Breast epithelium (tissue), 4 donors: ENCODE results near the gene FGGY. TPM values are rescaled to one million over a fixed set of nuclear protein-coding genes. Genes with fewer than 3 reads are reported as not detected.

Experiments
- DNase-seq, 2 donors: peaks; one replicate each; pipeline ENCODE4 v3.0.0-alpha.2; 2019; ENCODE audit warnings: low spot score in 2 of 2
- H3K27ac ChIP-seq, 2 donors: fragments of 200-600 bp; sonication (generic) in 1 of 2; one replicate each; pipeline ENCODE4 v1.5.1; 2016 to 2019; ENCODE audit warnings: mild to moderate bottlenecking in 1 of 2
- H3K27me3 ChIP-seq, 2 donors: fragments of 200-600 bp; sonication (generic) in 1 of 2; one replicate each; pipeline versions ENCODE4 v1.5.1 to v1.6.0; 2017 to 2019; ENCODE audit warnings: control low read depth in 1 of 2, mild to moderate bottlenecking in 1 of 2
- H3K36me3 ChIP-seq: fragments of 200-600 bp; one replicate; pipeline ENCODE4 v1.5.1; 2019
- H3K4me1 ChIP-seq, 2 donors: fragments of 200-600 bp; sonication (generic); one replicate each; pipeline ENCODE4 v1.5.1; 2016 to 2019; ENCODE audit warnings: control low read depth in 1 of 2
- H3K4me3 ChIP-seq, 3 donors: fragments of 200-600 bp; sonication (generic); 1 replicate in 2 of 3; 2 replicates in 1 of 3; pipeline ENCODE4 v1.5.1; 2016 to 2019; ENCODE audit warnings: mild to moderate bottlenecking in 3 of 3, moderate library complexity in 2 of 3
- H3K9me3 ChIP-seq, 2 donors: fragments of 200-600 bp; sonication (generic) in 1 of 2; one replicate each; pipeline ENCODE4 v1.5.1; 2016 to 2019; ENCODE audit warnings: control low read depth in 1 of 2
- CTCF ChIP-seq, 3 donors: fragments of 450-650 bp; IDR thresholded peaks; one replicate each; pipeline ENCODE4 v1.5.1; 2016 to 2017; ENCODE audit warnings: antibody characterized with exemption in 3 of 3, mild to moderate bottlenecking in 3 of 3, moderate library complexity in 3 of 3
- POLR2A ChIP-seq: fragments of 450-650 bp; IDR thresholded peaks from one replicate; pipeline ENCODE4 v1.6.1; 2016; ENCODE audit warnings: antibody characterized with exemption, mild to moderate bottlenecking, moderate library complexity
- POLR2AphosphoS5 ChIP-seq, 3 donors: sonication (generic); formaldehyde crosslinking; IDR thresholded peaks; one replicate each; pipeline ENCODE4 v1.6.1; 2017; ENCODE audit warnings: antibody characterized with exemption in 3 of 3
- intact Hi-C: fragments of 100-400 bp; cut with DNase I; formaldehyde crosslinking; loops from one replicate; pipeline ENCODE4 v1.15.1; 2023; ENCODE audit warnings: low total_unique reads
- total RNA-seq, 3 donors: library from RNA; depleted of rRNA; stranded (reverse); fragments of >200 nt; gene quantifications; one replicate each; pipeline ENCODE4 v1.1.0, GENCODE V29; 2016

Gene FGGY
- total RNA-seq, 3 donors from 2014 or later, result 16.2 to 50.3 (median 29.2) TPM

- intact Hi-C loops, result no loop called here
- no peaks in the 10 kb centered on the region for H3K36me3 ChIP-seq
- no peak overlapping the region for H3K27ac ChIP-seq
These were observed 93.4 kb downstream of the FGGY start for GRCh38 chr1:59390307-59390706.

GRCh38 chr1:59391212-59392179 is 94.6 kb downstream of the FGGY start:
- H3K9me3 ChIP-seq, result no peaks in the 10 kb centered on the region
- H3K27me3 ChIP-seq, result no peaks in the 10 kb centered on the region
- intact Hi-C loops, result no loop called here
- no peak for TF ChIP-seq POLR2AphosphoS5 (IDR thresholded peaks at IDR 0.05)
- TF ChIP-seq CTCF (IDR thresholded peaks at IDR 0.05), result no peak
- TF ChIP-seq POLR2A, result no peak
- H3K4me3 ChIP-seq, result no peak overlapping the region
- no peak for DNase-seq
- no peaks in the 10 kb centered on the region for H3K36me3 ChIP-seq
- peak overlapping the region; percentile 39 to 90 for H3K27ac ChIP-seq
- peaks cover 8% of the 10 kb centered on the region in 2 donors for H3K4me1 ChIP-seq

More at GRCh38 chr1:59390307-59390706, 93.4 kb downstream of the FGGY start:
- H3K27me3 ChIP-seq, result no peaks in the 10 kb centered on the region
- H3K9me3 ChIP-seq, result no peaks in the 10 kb centered on the region
- H3K4me3 ChIP-seq, result no peak overlapping the region
- TF ChIP-seq POLR2AphosphoS5 (IDR thresholded peaks at IDR 0.05) (no peak), CTCF (IDR thresholded peaks at IDR 0.05) (no peak), POLR2A (no peak)
- H3K4me1 ChIP-seq, result peaks cover 8% of the 10 kb centered on the region in 2 donors
- no peak for DNase-seq

GRCh38 chr1:59393211-59394180 is 96.6 kb downstream of the FGGY start:
- peak; percentile 61 to 77 for DNase-seq

GRCh38 chr1:59394706-59395425 is 98.0 kb downstream of the FGGY start:
- no peaks in the 10 kb centered on the region for H3K9me3 ChIP-seq
- TF ChIP-seq POLR2A, result no peak
- no peak for TF ChIP-seq CTCF (IDR thresholded peaks at IDR 0.05)
- no peak for TF ChIP-seq POLR2AphosphoS5 (IDR thresholded peaks at IDR 0.05)
- no peaks in the 10 kb centered on the region for H3K27me3 ChIP-seq
- H3K36me3 ChIP-seq, result no peaks in the 10 kb centered on the region
- no peak overlapping the region for H3K4me3 ChIP-seq
- peak overlapping the region; percentile 90 to 94 for H3K27ac ChIP-seq
- DNase-seq, result no peak
- intact Hi-C loops, result no loop called here
- H3K4me1 ChIP-seq, result peaks cover 8% of the 10 kb centered on the region in 2 donors

More at GRCh38 chr1:59393211-59394180, 96.6 kb downstream of the FGGY start:
- H3K4me1 ChIP-seq, result peaks cover 8% of the 10 kb centered on the region in 2 donors
- no peaks in the 10 kb centered on the region for H3K27me3 ChIP-seq
- no peaks in the 10 kb centered on the region for H3K9me3 ChIP-seq
- peak overlapping the region in 1 of 3 donors; percentile 31 for H3K4me3 ChIP-seq
- H3K36me3 ChIP-seq, result no peaks in the 10 kb centered on the region
- peak overlapping the region; percentile 90 to 94 for H3K27ac ChIP-seq
- TF ChIP-seq POLR2AphosphoS5 (IDR thresholded peaks at IDR 0.05), result peak; percentile 21 to 60 (median 32)
- TF ChIP-seq POLR2A, result no peak
- no peak for TF ChIP-seq CTCF (IDR thresholded peaks at IDR 0.05)
- intact Hi-C loops, result no loop called here
